Hematopoietic multipotent progenitor cell treated with erythropoietin and hydrocortisone succinate and interleukin-3 and kit ligand, for 6 days (in vitro differentiated cells): ENCODE measurements around the gene SNX5.

Source experiments
- DNase-seq: peaks from one replicate; pipeline ENCODE4 v3.0.0-alpha.2; 2015

SNX5 gene

GRCh38 chr20:17968366-17969277 is at the start of gene SNX5, which contains the start of gene MGME1:
TSS of gene SNX5 (minus strand) at chr20:17968794. CDS start at chr20:17968425, 369 bp downstream.
TSS of gene MGME1 (plus strand) at chr20:17969018. CDS start at chr20:17969860, 842 bp downstream.
- peak; percentile 99 for DNase-seq

- no peak for DNase-seq
Observed at GRCh38 chr20:18018100-18018499, 49.5 kb upstream of the SNX5 start.

DNA sequence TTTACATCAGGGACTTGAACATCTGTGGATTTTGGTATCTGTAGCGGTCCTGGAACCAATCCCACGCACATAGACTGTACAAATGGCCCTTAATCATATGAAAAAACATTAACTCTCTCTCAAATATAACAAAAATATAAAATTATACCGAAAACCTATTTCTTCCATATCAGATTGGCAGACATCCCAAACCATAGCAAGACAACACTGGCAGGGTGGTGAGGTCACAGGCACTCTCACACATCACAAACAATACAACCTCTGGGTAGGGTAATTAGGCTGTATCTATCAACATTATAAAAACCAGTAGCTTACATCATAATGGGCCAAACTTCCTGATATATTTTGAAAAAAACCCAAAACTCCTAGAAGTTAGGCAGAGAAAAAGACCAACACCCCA is 48.2 kb upstream of the SNX5 start:
- DNase-seq: no peak

DNA sequence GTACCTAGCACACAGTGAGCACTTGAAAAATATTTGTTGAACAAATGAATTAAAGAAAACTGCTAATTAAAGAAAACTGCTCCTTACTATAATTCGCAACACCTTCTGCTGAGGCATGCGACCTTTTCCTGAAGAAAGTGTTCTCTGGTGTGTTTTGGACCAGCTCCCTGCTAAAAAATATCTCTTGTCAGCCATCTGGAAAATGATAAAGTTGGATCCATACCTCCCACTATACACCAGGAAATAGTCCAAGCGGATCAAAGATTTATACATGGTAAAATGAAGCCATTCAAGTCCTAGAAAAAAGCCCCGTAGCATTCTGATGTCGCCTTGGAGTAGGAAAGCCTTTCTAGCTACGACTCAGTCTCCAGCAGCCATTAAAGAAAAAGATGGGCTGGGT is 45.8 kb upstream of the SNX5 start:
- DNase-seq: no peak

DNA sequence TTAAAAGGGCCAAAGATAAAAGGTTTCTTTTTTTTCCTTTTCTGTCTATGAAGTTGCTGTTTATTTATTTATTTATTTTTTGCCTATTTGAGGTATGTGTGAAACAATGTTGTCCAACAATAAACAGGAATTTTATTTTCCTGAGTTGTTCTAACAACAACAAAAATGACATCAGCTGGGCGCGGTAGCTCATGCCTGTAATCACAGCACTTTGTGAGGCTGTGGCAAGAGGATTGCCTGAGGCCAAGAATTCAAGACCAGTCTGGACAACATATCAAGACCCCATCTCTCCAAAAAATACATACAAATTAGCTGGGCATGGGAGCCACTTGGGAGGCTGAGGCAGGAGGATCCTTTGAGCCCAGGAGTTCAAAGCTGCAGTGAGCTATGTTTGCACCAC is 44.3 kb upstream of the SNX5 start:
- no peak for DNase-seq

DNA sequence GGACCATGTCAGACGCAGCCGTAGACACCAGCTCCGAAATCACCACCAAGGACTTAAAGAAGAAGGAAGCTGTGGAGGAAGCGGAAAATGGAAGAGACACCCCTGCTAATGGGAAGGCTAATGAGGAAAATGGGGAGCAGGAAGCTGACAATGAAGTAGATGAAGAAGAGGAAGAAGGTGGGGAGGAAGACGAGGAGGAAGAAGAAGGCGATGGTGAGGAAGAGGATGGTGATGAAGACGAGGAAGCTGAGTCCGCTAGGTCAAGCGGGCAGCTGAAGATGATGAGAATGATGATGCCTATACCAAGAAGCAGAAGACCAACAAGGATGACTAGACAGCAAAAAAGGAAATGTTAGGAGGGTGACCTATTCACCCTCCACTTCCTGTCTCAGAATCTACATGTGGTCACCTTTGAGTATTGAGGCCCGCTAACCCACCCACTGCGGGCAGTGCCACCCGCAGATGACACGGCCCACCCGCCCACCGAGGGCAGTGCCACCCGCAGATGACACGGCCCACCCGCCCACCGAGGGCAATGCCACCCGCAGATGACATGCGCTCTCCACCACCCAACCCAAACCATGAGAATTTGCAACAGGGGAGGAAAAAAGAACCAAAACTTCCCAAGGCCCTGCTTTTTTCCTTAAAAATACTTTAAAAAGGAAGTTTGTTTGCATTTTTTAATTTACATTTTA is 43.5 kb upstream of the SNX5 start:
- DNase-seq: no peak

- no peak for DNase-seq
Observed at GRCh38 chr20:18011482-18011881, 42.9 kb upstream of the SNX5 start.

GRCh38 chr20:18009116-18009515 is 40.5 kb upstream of the SNX5 start:
- no peak for DNase-seq

DNA sequence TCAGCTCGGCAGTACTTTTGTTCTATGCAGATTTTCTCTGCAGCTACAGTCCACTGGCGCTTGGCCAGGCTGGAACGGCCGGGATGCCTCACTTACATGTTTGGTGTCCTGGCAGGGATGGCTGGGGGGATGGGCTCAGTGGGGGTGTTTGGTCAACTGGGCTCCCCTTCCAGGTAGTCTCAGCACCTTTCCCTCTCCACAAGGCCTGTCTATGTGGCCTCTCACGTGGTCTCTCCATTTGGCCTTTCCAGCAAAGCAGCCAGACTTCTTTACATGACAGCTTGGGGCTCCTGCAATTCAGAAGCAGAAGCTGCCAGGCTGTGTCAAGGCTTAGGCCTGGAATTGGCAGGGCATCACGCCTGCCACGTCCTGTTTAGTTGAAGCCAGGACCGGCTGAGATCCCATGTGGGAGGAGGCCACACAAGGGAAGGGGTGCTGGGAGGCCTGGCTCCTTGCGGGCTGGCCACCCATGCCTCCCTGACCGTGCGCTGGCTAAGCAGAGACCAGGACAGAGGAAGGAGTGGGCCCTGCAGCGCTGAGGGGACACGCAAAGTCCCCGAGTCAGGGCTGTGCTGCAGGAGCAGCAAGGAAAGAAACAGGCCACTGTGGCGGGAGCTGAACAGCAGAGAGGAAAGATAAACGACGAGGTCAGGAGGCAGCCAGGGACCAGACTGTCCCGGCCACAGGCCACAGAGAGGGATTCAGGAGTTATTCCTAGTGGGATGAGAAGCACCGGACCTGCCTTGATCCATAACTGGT is 39.1 kb upstream of the SNX5 start:
- no peak for DNase-seq

GRCh38 chr20:18006684-18007083 is 38.1 kb upstream of the SNX5 start:
- DNase-seq: no peak

DNA sequence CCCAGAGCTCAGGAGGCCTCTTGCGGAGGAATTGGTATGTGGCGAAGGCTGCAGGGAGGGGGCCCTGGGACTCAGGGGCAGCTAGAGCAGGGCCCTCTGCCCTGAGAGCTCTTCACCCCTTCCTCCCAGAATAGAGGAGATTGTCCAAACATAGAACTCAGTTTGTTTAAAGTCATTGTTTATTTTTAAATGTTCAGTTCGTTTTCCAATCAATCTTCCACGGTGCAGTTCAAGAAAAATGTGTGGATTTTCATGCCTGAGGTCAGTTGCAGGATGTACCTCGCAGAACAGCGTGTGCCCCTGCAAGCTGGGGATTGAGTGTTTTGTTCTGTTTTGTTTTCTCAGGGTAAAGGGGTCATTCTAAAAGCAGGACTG is 37.4 kb upstream of the SNX5 start:
- DNase-seq: no peak

- no peak for DNase-seq
Observed at GRCh38 chr20:18005170-18005989, 36.8 kb upstream of the SNX5 start.

DNA sequence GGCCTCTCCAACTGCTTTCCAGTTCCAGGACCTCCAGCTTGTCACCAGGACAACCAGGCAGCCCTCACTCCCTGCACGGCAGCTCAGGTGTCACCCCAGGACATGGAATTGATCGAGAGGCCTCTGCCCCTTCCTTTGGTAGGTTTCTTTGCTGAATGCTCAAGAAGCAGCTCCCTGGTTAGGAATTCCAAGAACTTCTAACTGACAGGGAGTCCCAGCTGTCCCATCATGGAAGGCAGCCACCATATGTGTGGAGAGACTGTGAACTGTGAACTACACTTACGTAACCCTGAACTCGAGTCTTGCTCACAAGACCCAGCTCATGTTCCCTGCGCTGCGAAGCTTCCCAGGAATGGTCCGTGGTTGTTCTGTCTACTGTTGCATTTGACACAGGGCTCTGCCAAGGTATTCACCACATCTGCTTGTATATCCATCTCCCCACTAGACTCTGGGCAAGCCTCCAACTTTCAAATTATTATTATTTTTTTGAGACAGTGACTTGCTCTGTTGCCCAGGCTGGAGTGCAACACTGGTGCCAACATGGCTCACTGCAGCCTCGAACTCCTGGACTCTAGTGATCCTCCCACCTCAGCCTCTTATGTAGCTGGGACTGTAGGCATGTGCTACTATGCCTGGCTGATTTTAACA is 35.9 kb upstream of the SNX5 start:
- DNase-seq: no peak

DNA sequence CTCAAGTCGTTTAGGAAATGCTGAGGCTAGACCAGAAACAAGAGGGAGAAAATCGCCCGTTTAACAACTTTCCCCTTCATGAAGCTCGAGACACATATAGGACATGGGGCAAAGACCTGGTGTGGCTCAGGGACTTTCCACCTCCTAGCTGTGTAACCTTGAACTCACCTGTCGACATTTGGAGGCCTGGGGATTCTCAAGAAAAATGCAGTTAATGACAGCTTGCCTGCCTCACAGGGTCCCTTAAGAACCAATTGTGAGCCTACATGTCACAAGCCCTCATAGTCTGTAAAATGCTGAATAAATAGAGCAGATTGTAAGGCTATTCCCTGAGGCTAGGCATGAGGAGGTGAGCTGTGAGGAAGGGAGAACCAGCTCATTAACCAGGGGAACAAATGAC is 35.3 kb upstream of the SNX5 start:
- DNase-seq: no peak

DNA sequence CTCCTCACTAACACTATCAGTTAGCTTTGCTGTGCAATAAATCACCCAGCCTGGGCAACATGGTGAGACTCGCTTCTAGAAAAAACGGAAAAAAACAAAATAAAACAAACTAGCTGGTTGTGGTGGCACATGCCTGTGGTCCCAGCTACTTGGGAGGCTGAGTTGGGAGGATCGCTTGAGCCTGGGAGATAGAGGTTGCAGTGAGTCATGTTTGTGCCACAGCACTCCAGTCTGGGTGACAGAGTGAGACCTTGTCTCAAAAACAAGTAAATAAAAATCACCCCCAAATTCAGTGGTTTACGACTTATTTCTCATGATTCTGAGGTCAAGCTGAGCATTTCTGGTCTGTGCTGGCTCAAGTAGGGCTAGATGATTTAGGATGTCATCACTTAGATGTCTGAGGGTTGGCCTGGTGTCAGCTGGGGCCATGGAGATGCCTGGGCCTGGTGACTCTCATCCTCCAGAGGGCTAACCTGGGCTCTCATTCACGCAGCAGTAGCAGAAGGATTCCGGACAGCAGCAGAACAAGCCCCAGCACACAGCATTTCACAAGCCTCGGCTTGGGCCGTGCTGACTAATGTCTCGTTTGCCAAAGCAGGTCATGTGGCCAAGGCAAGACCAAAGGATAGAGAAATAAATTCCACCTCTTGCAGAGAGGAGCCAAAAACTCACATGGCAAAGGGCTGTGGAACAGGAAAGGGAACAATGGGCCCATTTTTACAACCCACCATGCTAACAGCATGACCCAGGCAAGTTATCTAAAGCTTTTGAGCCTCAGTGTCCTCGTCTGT is 32.7 kb upstream of the SNX5 start:
- DNase-seq: no peak

- no peak for DNase-seq
Observed at GRCh38 chr20:17999566-17999965, 31.0 kb upstream of the SNX5 start.

DNA sequence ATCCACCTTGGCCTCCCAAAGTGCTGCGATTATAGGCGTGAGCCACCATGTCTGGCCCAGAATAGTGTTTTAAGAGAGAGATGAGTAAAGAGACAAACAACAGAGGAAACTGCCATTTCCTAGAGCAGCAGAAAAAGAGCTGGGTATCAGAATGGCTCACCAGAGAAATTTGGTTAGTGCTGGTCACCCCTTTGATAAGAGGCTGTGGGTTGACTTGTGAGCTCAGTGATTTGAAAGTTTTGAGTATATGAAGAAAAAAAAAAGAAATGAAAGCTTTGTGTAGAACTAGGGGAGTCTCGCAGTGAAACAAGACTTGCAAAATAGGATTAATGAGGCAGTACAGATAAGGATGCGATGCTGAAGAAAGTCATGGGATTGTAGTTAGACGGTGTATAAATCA is 29.9 kb upstream of the SNX5 start:
- DNase-seq: no peak

DNA sequence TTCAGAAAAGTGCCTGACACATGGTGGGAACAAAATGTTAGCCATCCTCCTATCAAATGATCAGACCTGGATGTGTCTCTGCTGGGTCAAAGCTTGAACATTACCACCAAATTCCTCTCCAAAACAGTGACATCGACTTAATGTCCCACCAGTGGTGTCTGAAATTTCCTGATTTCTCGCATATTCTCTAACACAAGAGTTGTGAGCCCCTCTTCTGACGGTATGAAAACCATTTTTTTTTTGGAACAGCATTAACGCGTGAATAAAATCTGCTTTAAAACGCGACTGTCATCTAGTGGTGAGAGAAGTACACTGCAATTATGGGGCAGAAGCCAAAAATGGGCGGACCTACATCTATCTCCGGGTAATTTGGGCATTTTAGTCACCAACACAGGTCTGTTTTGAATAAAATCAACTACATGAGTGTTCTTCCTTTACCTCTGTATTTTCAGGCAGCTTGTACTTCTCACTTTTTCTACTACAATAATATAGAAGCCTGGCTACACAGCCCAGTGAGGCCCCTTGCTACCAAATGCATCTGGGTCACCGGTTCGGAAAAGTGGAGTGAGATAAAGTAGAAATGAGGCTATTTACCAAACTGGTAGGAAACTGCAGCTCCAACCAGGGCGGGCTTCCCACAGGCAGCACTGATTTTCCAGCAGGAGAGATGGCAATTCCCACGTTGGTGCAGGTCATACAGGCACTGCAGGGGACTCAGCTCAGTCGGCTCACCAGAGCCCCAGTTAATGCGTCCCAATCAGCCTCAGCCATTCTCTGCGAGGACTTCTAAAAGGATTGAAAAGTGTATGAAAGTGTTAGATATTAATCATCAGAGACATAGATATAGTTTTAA is 27.6 kb upstream of the SNX5 start:
- peak; percentile 89 for DNase-seq

GRCh38 chr20:17993546-17993945 is 25.0 kb upstream of the SNX5 start:
- no peak for DNase-seq

- no peak for DNase-seq
Observed at GRCh38 chr20:17992847-17993513, 24.4 kb upstream of the SNX5 start.
